ENCODE results near the gene CD160. TPM values are rescaled to one million over a fixed set of nuclear protein-coding genes. Genes with fewer than 3 reads are reported as not detected.

Gene CD160
- total and polyA plus RNA-seq, 10 of the 15 experiments (the other 5 are each of a cell fraction or from before 2014, with no cell fraction given), result 0.06 to 1.1 (median 0.26) TPM; not detected in 5

GRCh38 chr1:145736191-145736590, 16.9 kb downstream of the CD160 start:
- Histone ChIP-seq H3K36me3 (ENCODE audit: control insufficient read depth in 2 of 2, insufficient read depth in 2 of 2, low read length in 1 of 2) (no peaks in the 10 kb centered on the region), H2AFZ (ENCODE audit: control insufficient read depth, low read depth, low read length) (no peak overlapping the region), H3K4me1 (ENCODE audit: control insufficient read depth, insufficient read depth, low read length) (no peaks in the 10 kb centered on the region), H3K27ac (ENCODE audit: control insufficient read depth, insufficient read depth) (no peak overlapping the region), H3K79me2 (ENCODE audit: control insufficient read depth, insufficient read depth, low read length) (no peaks in the 10 kb centered on the region), H3K9me3 (replicated peaks; ENCODE audit: control insufficient read depth, insufficient read depth, low read length) (no peaks in the 10 kb centered on the region), H3K4me2 (ENCODE audit: control insufficient read depth, insufficient read depth) (no peak overlapping the region), H3K9ac (ENCODE audit: control insufficient read depth, insufficient read depth, low read length) (no peak overlapping the region), H3K27me3 (replicated peaks in 1 of 2; ENCODE audit: control insufficient read depth in 2 of 2, insufficient read depth in 2 of 2, low read length in 1 of 2) (no peaks in the 10 kb centered on the region), H4K20me1 (ENCODE audit: control insufficient read depth, insufficient read depth) (no peaks in the 10 kb centered on the region), H3K4me3 (no peak overlapping the region)
- intact Hi-C loops (cut with micrococcal nuclease; ENCODE audit: unreplicated experiment) (loop anchor here (5.0 kb wide), 1 partner anchor 276 kb away; no protein-coding TSS in a partner anchor), in situ Hi-C loops (cut with MboI) (no loop called here)
- ChIA-PET SMC1A (ENCODE audit: uncharacterized antibody, unreplicated experiment) (interaction anchor here (1.1 kb wide), 1 partner anchor 16 kb away, joined by 3 read pairs; no protein-coding TSS in a partner anchor), CTCF (no interaction called here), POLR2A (no interaction called here), RAD21 (ENCODE audit: unreplicated experiment) (no interaction called here)
- BruUV-seq (replicated peaks), result no TSS peak
- no peak for FAIRE-seq
- TF ChIP-seq TARDBP (IDR thresholded peaks at IDR 0.05; ENCODE audit: borderline replicate concordance) (no peak), GABPA (IDR thresholded peaks at IDR 0.05; ENCODE audit: low read depth) (no peak), POLR2AphosphoS2 (IDR thresholded peaks at IDR 0.05; ENCODE audit: low read depth, low read length) (no peak), ZNF24 (IDR thresholded peaks at IDR 0.05) (no peak), TCF7 (IDR thresholded peaks at IDR 0.05; ENCODE audit: borderline replicate concordance) (no peak), MYB (IDR thresholded peaks at IDR 0.05; ENCODE audit: borderline replicate concordance, low read depth, low read length) (no peak), TBL1XR1 (IDR thresholded peaks at IDR 0.05; ENCODE audit: low read depth, low read length) (no peak), CHD1 (IDR thresholded peaks at IDR 0.05; ENCODE audit: low read depth, low read length) (no peak), MEF2B (IDR thresholded peaks at IDR 0.05; ENCODE audit: partially characterized antibody, poor library complexity, severe bottlenecking) (no peak), NR2F1 (conservative IDR thresholded peaks at IDR 0.05) (no peak), ZNF384 (IDR thresholded peaks at IDR 0.05; ENCODE audit: borderline replicate concordance, low read depth, low read length) (no peak), TCF12 (IDR thresholded peaks at IDR 0.05; ENCODE audit: low read depth, low read length) (no peak), PAX8 (IDR thresholded peaks at IDR 0.05) (no peak), CBFB (IDR thresholded peaks at IDR 0.05; ENCODE audit: low read depth) (no peak), HDAC2 (IDR thresholded peaks at IDR 0.05) (no peak), STAT1 (conservative IDR thresholded peaks at IDR 0.05) (no peak), ZBED1 (IDR thresholded peaks at IDR 0.05; ENCODE audit: borderline replicate concordance) (no peak), TCF3 (IDR thresholded peaks at IDR 0.05; ENCODE audit: borderline replicate concordance, insufficient read depth, low read depth, low read length) (no peak)
- TF ChIP-seq, protein P1, sequence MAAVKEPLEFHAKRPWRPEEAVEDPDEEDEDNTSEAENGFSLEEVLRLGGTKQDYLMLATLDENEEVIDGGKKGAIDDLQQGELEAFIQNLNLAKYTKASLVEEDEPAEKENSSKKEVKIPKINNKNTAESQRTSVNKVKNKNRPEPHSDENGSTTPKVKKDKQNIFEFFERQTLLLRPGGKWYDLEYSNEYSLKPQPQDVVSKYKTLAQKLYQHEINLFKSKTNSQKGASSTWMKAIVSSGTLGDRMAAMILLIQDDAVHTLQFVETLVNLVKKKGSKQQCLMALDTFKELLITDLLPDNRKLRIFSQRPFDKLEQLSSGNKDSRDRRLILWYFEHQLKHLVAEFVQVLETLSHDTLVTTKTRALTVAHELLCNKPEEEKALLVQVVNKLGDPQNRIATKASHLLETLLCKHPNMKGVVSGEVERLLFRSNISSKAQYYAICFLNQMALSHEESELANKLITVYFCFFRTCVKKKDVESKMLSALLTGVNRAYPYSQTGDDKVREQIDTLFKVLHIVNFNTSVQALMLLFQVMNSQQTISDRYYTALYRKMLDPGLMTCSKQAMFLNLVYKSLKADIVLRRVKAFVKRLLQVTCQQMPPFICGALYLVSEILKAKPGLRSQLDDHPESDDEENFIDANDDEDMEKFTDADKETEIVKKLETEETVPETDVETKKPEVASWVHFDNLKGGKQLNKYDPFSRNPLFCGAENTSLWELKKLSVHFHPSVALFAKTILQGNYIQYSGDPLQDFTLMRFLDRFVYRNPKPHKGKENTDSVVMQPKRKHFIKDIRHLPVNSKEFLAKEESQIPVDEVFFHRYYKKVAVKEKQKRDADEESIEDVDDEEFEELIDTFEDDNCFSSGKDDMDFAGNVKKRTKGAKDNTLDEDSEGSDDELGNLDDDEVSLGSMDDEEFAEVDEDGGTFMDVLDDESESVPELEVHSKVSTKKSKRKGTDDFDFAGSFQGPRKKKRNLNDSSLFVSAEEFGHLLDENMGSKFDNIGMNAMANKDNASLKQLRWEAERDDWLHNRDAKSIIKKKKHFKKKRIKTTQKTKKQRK (IDR thresholded peaks at IDR 0.05; ENCODE audit: low read depth, low read length), result no peak
- no peak for ATAC-seq
- WGBS (ENCODE audit: insufficient coverage, insufficient replicate concordance, low lambda C conversion rate, missing lambda C conversion rate), result 100% methylated on average over 1 of the region's 1 CpG
- DNase-seq (ENCODE audit: low read depth, low spot score), result no peak

Measured in GM12878 (cell line).